Measurements from ENCODE around the gene ZNF358.

GRCh38 chr19:7545904-7546303, 30.0 kb downstream of the ZNF358 start:
- TF ChIP-seq CTCF (IDR thresholded peaks at IDR 0.05 in 8 of 11, conservative IDR thresholded peaks at IDR 0.05 in 3 of 11) (no peak), POLR2AphosphoS5 (IDR thresholded peaks at IDR 0.05) (peak in 1 of 3 donors; percentile 41), POLR2A (IDR thresholded peaks at IDR 0.05) (no peak)

Data from spleen (tissue), 7 donors.